ENCODE measurements around the gene DMPK. TPM values are rescaled to one million over a fixed set of nuclear protein-coding genes. Genes with fewer than 3 reads are reported as not detected.
A peak's percentile ranks its signal among the peaks of the same experiment; 100 is the strongest.

Gene DMPK
- polyA plus RNA-seq, 1 donor from 2014 or later, result 34.3 TPM

- Histone ChIP-seq H3K9me2 (ENCODE audit: insufficient read depth, low read length) (no peaks in the 10 kb centered on the region), H3K9me3 (ENCODE audit: low read length) (no peaks in the 10 kb centered on the region), H3K27me3 (ENCODE audit: insufficient read depth, low read depth, low read length) (no peaks in the 10 kb centered on the region), H3K79me2 (replicated peaks; ENCODE audit: insufficient read depth, low read length) (peaks cover 25% of the 10 kb centered on the region), H3K27ac (ENCODE audit: low read length) (peak within 1 kb of the TSS; percentile 85), H3F3A (ENCODE audit: insufficient read depth, low read length, poor library complexity, severe bottlenecking) (no peaks in the 10 kb centered on the region), H3K4me2 (ENCODE audit: low read length) (peak within 1 kb of the TSS; percentile 98), H3K4me3 (ENCODE audit: low read length) (peak within 1 kb of the TSS; percentile 94), H2AFZ (ENCODE audit: low read depth, low read length) (peak within 1 kb of the TSS; percentile 18), H3K9ac (ENCODE audit: low read length) (peak within 1 kb of the TSS; percentile 87), H4K20me1 (ENCODE audit: insufficient read depth) (no peaks in the 10 kb centered on the region), H3K36me3 (ENCODE audit: insufficient read depth, low read length) (peaks cover 6% of the 10 kb centered on the region)
- TF ChIP-seq MXI1 (conservative IDR thresholded peaks at IDR 0.05; ENCODE audit: poor library complexity, severe bottlenecking) (peak; percentile 95), TAF1 (IDR thresholded peaks at IDR 0.05; ENCODE audit: low read depth) (no peak), POLR2AphosphoS5 (IDR thresholded peaks at IDR 0.05) (peak; percentile 46), REST (IDR thresholded peaks at IDR 0.05; ENCODE audit: borderline replicate concordance) (no peak), CTCF (IDR thresholded peaks at IDR 0.05; ENCODE audit: poor library complexity, severe bottlenecking) (no peak), EZH2 (IDR thresholded peaks at IDR 0.05; ENCODE audit: borderline replicate concordance, insufficient read depth, low read length, poor library complexity, severe bottlenecking) (no peak), SMC3 (conservative IDR thresholded peaks at IDR 0.05; ENCODE audit: poor library complexity) (no peak), RAD21 (conservative IDR thresholded peaks at IDR 0.05) (no peak), EP300 (conservative IDR thresholded peaks at IDR 0.05; ENCODE audit: poor library complexity, severe bottlenecking) (peak; percentile 35)
Observed at GRCh38 chr19:45792470-45793177, 10.3 kb upstream of the DMPK start, which contains the start of gene DMWD. Gene DMWD (minus strand): TSS chr19:45792845. CDS start chr19:45792756, 89 bp downstream.

GRCh38 chr19:45791744-45792469 lies 9.6 kb upstream of the DMPK start:
- peak overlapping the region; percentile 94 for H3K4me3 ChIP-seq (ENCODE audit: low read length)
- H3K36me3 ChIP-seq (ENCODE audit: insufficient read depth, low read length), result peaks cover 6% of the 10 kb centered on the region
- H3K79me2 ChIP-seq (replicated peaks; ENCODE audit: insufficient read depth, low read length), result peaks cover 25% of the 10 kb centered on the region
- no peaks in the 10 kb centered on the region for H3K9me2 ChIP-seq (ENCODE audit: insufficient read depth, low read length)
- no peak for TF ChIP-seq TAF1 (IDR thresholded peaks at IDR 0.05; ENCODE audit: low read depth)
- H2AFZ ChIP-seq (ENCODE audit: low read depth, low read length), result no peak overlapping the region
- H3K4me2 ChIP-seq (ENCODE audit: low read length), result peak overlapping the region; percentile 98
- no peaks in the 10 kb centered on the region for H4K20me1 ChIP-seq (ENCODE audit: insufficient read depth)
- peak overlapping the region; percentile 87 for H3K9ac ChIP-seq (ENCODE audit: low read length)
- H3K27ac ChIP-seq (ENCODE audit: low read length), result peak overlapping the region; percentile 55
- H3K9me3 ChIP-seq (ENCODE audit: low read length), result no peaks in the 10 kb centered on the region
- H3F3A ChIP-seq (ENCODE audit: insufficient read depth, low read length, poor library complexity, severe bottlenecking), result no peaks in the 10 kb centered on the region
- no peaks in the 10 kb centered on the region for H3K27me3 ChIP-seq (ENCODE audit: insufficient read depth, low read depth, low read length)

All from neural cell (in vitro differentiated cells).